OCI-M2 (cell line): ENCODE measurements around the gene PRUNE1.

Source experiments
- DNase-seq: peaks from one replicate; lab custom pipeline; 2025; ENCODE audit not compliant: unreplicated experiment; lab: John Stamatoyannopoulos, UW

PRUNE1 gene, protein sequence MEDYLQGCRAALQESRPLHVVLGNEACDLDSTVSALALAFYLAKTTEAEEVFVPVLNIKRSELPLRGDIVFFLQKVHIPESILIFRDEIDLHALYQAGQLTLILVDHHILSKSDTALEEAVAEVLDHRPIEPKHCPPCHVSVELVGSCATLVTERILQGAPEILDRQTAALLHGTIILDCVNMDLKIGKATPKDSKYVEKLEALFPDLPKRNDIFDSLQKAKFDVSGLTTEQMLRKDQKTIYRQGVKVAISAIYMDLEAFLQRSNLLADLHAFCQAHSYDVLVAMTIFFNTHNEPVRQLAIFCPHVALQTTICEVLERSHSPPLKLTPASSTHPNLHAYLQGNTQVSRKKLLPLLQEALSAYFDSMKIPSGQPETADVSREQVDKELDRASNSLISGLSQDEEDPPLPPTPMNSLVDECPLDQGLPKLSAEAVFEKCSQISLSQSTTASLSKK

DNA sequence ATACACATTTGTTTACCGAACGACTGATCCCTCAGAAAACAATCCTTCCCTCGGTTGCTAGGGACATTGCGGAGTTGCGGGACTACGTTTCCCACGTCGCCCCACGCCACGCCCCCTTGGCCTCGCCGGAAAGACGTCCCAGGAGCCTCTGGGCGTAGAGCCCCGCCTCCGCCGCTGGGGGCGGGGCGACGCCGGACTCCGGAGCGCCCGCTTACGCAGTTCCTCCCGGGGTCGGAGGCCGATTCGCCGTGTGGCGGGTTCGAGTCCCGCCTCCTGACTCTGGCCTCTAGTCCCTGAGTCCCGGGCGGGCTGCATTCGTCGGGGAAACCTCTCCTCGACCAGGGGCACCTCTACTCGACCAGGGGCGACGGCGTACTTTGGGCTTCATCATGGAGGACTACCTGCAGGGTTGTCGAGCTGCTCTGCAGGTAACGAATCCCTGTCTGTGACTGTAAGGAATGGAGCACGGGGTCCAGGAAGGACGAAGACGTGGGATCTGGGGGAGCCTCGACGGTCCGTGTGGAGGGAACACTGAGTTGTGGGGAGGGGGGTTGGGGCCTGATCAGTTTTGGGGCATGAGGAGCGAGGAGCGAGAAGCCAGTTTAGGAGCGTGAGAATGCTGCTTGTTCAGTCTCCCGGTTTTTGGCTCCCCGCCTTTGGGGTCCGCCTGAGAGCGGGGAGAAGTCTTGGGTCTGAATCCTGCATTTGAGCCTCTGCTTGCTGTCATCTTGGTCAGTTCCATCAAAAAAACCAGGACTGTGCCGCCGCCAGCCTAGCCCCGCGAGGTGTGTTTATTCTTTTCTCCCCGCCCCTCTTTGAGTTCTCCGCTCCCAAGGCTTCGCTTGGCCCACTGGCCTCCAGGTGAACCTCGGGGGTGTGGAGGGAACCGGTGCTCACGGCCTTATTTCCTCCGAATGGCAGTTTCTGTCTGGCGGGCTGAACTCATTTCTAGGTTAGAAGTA is at the start of gene PRUNE1:
Gene PRUNE1, plus strand, starts transcription at position 206 of the 962 bp plus-strand sequence. Its CDS starts 184 bp downstream, at position 390.
- DNase-seq: peak; percentile 65

DNA sequence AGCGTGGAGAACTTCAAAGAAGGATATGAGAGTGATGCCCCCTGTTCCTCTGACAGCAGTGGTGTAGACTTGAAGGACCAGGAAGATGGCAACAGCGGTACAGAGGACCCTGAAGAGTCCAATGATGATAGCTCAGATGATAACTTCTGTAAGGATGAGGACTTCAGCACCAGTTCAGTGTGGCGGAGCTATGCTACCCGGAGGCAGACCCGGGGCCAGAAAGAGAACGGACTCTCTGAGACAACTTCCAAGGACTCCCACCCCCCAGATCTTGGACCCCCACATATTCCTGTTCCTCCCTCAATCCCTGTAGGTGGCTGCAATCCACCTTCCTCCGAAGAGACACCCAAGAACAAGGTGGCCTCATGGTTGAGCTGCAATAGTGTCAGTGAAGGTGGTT is 47.6 kb upstream of the PRUNE1 start:
- no peak for DNase-seq

DNA sequence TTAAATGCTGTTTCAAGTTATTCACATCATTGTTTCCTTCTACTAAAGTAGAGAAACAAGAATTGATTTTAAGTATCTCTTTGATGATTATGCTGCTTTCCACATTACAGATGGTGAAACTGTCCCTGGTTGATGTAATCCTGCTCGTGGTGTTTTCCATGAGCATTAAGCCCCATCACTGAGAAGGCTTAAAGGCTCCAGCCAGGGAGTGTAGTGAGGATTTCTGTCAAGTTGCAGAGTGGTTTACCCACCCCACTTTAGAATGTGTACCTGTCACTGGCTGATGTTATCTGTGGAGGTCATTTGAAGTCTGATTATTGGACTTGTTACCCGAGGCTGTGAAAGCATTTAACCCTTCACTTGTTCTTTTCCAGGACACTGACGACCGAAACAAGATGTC is 46.5 kb upstream of the PRUNE1 start:
- DNase-seq: no peak

DNA sequence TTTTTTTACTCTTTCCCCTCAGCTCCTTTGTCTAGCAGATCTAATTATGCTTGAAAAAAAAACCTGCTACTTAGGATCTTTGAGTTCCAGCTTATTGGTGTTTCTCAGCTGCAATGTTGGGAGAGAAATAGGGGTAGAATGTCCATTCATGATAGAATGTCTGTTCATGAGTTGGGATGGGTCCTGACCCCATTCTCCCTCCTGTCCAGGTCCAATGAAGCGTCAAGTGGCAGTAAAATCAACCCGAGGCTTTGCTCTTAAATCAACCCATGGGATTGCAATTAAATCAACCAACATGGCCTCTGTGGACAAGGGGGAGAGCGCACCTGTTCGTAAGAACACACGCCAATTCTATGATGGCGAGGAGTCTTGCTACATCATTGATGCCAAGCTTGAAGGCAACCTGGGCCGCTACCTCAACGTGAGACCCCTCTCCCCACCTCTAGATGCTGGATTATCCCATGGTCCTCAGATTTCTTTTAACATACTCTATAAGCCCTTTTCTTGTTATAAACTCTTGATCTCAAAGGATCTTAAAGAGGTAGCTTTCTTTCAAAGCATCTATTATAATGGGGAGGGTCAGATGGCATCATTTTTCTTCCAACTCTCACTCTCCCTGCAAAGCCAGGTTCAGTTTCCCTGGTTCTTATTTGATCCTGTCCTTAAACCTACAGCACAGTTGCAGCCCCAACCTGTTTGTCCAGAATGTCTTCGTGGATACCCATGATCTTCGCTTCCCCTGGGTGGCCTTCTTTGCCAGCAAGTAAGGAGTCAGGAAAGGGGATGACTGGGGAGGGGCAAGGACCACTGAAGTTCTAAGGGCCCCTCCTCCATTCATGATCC is 44.7 kb upstream of the PRUNE1 start:
- DNase-seq: no peak

DNA sequence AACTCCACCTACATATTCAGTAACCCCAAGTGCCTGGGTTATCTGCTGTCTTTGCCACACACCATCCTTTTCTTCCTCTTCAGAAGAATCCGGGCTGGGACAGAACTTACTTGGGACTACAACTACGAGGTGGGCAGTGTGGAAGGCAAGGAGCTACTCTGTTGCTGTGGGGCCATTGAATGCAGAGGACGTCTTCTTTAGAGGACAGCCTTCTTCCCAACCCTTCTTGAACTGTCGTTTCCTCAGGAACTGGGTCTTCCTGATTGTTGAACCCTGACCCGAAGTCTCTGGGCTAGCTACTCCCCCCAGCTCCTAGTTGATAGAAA is 44.1 kb upstream of the PRUNE1 start:
- DNase-seq: no peak

DNA sequence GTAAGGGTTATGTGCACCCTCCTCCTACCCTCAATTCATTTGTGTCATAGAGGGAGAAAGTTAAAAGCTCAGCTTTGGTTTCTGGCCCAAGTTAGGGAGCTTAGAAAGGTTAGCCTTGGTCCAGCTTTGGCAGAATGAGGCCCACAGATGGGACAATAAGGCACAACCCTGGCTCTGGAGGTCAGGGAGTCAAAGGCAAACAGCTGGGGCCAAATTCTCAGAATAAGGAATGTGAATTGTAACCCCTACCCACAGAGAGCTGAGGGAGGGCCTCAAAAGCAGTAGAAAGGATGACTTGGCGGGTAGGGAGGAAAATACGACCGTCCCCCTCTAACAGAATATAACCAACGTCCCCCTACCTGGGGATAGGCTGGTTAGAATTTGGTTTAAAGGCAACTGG is 42.6 kb upstream of the PRUNE1 start:
- no peak for DNase-seq

DNA sequence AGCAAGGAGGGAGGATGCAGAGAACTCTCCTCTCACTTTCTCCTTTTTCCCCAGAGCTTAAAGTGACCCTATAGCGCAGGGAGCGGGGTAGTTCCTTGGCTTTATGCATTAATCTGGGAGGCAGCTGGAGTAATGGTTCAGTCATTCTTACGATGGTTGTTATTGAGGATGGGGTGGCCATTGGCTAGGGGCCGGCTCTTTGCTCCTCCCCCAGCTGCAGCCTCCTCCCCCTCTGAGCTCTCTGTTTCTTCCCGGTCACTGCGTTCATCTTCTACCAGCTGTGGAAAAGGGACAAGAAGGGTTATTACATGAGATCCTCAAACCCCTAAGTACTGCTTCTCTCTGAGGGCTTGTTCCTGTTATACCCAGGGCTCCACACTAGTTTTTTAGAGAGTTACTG is 42.2 kb upstream of the PRUNE1 start:
- no peak for DNase-seq

DNA sequence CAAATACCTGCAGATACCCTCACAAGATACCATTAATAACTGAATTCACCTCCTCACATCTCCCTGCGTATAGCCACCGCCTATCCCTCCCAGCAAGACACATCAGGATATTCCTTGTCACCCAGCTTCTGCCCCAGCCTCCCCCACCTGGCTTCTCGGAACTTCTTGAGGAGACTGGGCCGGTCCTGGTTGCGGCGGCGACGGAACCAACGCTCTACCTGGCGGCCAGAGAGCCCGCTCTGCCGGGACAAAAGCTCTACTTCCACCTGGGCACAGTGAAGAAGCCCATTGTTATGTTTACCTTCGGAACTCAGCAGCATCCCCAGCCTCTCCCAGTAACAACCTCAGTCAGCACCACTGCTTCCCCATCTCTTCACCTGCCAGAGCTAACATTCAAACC is 40.3 kb upstream of the PRUNE1 start:
- DNase-seq: no peak

DNA sequence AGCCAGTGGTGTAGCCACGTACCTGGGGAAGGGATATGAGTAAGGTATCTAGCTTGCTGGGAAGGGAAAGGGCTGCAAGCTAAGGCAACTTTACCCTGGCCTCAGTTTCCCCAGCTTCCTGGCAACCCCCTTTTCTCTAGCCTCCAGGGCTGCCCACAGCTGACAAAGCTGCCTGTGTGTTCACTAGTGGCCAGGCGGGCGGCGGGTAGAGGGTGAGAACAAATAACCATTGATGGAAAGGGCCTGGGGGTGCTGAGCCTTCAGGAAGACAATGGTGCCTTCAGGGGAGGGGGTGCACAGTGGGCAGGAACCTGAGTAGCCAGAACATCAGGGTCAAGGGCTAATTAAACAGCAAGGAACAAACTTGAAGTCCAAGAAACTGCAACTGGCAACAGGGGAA is 39.8 kb upstream of the PRUNE1 start:
- no peak for DNase-seq

DNA sequence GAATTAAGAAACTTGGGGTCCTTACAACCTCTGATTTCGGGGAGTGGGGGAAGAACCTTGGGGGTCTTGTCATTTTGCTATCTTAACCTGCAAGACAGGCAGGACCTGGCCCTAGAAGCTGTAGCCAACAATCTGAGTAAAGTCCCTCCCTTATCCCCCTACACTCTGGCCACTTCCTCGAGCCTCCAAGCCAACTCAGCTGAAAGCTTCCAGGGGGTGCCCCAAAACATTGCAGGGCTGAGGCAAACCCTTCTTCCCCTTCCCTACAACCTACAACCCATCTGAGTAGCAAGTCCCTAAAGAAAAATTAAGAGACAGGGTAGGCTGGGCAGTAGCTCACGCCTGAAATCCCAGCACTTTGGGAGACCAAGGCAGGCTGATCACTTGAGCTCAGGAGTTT is 38.6 kb upstream of the PRUNE1 start:
- no peak for DNase-seq

DNA sequence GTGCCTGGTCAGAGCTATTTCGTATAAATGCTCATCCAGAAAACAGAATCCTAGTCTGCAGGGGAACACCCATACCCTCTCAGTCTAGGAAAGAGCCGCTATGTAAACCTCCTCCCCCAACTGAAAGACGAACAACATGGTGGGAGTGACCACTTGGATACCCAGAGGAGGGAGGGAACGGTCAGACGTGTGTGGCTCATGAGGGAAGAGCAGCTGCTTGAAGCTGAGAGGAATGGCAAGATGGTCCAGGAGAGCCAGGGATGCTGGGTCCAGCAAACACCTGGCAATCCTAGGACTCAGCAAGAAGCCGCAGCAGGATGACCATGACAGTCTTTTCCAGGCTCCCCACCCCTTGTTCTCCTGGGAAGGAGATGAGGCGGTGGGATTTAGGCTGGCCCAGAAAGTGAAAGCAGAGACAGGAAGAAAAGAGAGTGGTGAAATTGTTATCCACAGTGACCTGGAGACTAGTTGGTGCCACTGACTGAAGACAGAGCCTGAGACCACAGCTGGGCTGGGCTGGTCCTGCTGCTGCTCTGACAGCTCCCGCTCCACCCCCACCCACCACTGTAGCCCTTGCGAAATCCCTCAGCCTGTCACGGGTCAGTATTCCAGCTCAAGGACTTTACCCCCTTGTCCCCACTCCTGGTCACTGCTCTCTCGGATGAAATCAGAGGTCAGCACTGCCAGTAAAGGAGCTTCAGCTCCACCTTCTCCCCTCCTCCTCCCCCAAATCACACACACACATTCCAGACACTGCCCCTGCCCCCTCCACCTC is 37.3 kb upstream of the PRUNE1 start:
- no peak for DNase-seq

DNA sequence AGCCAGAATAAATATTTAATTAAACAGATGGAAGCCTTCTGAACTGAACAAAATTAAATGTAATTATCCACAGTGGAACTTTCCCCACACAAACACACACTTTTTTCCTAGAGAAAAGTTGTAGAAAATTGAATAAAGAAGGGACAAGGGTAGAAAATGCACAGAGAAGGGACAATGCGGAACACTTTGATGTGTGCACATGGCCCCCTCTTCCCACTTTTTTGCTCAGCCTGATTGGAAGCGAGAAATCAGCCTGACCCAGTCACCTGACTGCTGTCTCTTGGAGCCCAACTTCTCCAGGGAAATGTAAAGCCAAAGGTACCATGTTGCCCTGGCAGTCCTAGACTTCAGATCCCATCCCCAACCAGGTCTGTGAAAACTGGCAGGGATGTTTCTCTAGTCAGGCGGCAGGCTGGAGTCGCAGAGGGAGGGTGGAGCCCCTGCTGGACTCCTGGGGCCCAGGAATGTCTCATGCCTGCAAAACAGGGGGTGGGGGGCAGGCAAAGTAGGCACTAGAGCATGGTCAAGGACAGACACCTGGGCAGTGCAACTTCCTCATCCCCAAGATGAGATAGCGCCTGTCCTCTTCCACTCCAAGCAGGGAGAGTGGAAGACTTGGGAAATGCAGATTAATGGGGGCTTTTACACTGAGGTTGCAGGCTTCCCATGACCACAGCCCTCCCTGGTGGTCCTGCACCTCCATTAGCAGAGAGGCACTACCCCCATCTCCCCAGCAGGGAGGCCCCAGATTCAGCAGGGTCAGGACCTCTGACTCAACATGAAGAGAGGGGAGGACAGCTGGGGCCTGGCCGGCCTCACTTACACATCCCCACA is 36.4 kb upstream of the PRUNE1 start:
- no peak for DNase-seq

DNA sequence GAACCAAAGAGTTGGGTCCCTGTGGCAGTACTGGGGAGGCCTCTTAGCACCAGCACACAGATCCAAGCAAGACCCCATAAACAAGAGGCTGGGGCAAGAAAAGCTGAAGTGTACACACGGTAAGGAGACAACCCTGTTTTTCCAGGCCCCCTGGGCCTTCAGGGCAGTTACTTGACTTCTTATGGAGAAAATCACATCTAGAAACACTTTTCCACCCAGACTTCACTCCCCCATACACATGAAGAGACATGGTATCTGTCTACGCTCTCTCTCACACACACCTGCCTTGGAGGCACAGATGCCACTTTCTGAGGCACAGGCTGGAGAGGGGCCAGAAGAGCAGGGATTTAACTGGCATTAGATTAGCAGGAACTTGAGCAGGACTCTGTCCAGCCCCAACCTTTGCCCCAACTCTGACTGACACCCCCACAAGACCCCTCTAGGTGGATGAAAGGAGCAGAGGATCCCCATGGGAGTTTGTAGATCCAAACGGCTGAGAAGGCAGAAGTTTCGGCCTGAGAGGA is 35.8 kb upstream of the PRUNE1 start:
- no peak for DNase-seq

DNA sequence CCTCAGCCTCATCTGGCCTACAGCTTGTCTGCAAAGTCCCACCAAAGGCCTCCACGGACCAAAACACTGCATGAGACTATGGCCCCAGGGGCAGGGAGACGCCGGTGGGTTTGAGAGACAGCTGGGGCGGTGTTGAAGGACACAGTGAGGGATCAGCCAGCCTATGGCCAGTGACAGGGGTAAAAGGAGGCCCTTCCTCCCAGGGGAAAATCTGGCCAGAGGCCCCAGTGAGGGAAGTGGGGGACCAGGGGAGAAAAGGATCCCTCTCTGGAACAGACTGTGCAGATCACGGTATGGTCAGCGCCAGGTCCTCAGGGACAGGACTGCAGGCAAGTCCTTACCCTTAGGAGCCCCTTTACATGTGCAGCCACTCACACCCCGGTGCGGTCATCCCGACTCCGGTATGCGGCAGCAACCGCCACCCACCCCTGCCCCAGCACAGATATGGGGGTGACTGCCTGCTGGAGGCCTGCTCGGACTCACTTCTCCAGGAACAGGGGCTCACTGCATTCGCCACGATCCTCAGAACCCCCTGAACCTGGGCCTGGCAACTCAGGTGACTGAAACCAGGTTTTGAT is 34.9 kb upstream of the PRUNE1 start:
- no peak for DNase-seq

DNA sequence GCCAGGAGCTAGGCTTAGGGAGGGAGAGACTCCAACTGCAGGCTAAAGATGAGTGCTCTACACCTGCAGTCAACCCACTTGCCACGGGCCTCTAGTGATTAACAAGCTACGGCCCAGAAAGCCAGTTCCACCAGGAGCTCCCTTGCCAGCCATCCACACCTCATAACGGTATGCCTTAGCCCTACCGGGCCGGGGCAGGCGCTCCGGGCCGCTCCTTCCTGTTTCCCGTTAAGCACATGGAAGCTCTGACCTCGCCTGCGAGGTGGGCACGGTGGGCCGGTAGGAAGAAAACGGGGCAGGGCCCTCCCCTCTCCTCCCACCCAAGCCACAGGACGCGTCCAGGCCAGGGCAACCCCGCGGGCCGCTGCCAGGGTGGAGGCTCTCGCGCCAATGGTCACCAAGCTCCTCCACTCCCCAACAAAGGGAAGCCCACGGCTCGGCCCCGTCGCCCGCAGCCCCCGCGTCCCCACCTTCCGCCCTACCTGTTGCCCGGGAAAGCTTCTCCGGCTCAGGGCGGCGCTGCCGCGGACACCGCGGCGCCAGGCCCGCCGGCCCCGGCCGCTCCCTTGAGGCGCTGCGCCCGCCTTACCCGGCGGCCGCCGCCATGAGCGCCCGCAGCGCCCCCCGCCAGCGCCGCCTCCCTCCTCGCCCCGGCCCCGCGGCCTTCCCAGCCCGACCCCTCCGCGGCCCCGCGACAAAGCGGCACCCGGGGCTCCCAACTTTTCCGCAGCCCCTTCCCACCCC is 34.2 kb upstream of the PRUNE1 start:
- no peak for DNase-seq

DNA sequence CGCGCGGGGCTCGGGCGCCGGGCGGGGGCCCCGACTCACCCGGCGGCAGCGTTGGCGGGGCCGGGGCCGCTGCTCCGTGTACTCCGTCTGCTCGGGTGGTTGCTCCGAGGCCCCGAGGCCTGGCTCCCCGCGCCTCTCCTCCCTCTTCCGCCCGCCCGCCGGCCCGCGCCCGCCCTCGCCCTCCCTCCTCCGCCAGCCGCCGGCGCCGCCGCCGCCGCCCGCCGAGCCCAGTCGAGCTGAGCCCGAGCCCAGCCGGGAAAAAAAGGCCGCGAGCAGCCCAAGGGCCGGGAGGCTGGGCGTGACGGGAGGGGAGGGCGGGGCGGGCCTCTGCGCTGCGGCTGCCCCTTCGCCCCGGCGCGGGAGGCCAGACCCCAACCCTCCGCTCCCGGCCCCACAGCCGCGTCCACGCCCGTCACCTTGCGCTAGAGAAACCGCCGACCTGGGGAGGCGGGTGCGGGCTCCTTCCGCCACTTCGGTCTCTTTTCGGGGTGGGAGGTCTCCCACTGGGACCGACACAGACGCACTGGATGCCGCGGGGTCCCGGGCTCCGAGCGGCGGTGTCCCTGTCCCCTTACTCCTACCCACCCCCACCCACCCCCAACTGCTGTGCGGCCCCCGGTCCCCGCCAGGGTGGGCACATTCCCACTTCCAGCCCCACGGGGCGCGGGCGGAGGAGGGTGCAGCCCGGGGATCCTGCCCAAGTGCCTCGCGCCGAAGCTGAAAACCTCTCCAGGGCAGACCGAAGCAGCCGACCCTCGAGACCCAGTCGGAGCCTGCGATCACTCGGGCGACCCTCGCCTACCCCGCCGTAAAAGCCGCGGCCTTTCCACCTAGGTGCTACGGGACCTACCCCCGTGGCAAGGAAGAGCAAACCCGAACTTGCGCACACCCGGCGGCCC is 33.4 kb upstream of the PRUNE1 start, which contains the start of gene CERS2:
Gene CERS2, minus strand, starts transcription at position 256 of the 899 bp plus-strand sequence. CDS start 5,745 bp downstream, outside the sequence.
- DNase-seq: no peak

DNA sequence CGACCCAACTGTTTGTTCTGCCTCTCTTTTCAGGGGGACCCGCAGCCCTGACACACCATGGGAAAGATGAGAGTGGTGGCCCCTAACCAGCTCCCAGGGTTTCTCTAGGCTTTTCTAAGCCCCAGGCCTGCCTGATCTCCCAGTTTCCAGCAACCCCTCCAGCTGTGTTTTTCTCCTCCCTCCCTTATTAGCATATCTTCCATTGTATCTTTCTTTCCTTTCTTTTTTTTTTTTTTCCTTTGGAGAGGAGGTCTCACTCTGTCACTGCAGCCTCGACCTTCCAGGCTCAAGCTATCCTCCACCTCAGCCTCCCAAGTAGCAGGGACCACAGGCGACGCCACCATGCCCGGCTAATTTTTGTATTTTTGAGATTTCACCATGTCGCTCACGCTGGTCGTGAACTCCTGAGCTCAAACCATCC is 31.8 kb upstream of the PRUNE1 start:
- DNase-seq: no peak
